SK-MEL-5 (cell line): Measurements from ENCODE around the gene CWC27. TPM values are rescaled to one million over a fixed set of nuclear protein-coding genes. Genes with fewer than 3 reads are reported as not detected.
"Not testable (repeated sequence)": the region's sequence is repeated elsewhere in the genome, so short reads cannot be mapped to it uniquely, and the experiment has no call there.

Source experiments
- DNase-seq: peaks from one replicate; pipeline ENCODE4 v3.0.0-alpha.2; 2016; ENCODE audit warnings: low read depth, low spot score
- in situ Hi-C: cut with HindIII; loops from 2 replicates; pipeline ENCODE4 v1.10.0; 2016; ENCODE audit warnings: low sequenced_read_pairs, high pct_unique_total_duplicates, low pct_unique_long_range_greater_than_20kb
- total RNA-seq: library from RNA; depleted of rRNA; stranded (reverse); fragments of >200 nt; shearing (Covaris generic); gene quantifications from 2 replicates; pipeline ENCODE4 v1.2.3, GENCODE V29; 2014

The CWC27 gene
- total RNA-seq, 1 experiment from 2014 or later = 11.1 TPM

- DNase-seq = no peak
- in situ Hi-C loops = no loop called here
Observed at GRCh38 chr5:64873441-64873840, 104.7 kb downstream of the CWC27 start.

- in situ Hi-C loops = no loop called here
Observed at GRCh38 chr5:64874753-64875152, 106.0 kb downstream of the CWC27 start.

DNA sequence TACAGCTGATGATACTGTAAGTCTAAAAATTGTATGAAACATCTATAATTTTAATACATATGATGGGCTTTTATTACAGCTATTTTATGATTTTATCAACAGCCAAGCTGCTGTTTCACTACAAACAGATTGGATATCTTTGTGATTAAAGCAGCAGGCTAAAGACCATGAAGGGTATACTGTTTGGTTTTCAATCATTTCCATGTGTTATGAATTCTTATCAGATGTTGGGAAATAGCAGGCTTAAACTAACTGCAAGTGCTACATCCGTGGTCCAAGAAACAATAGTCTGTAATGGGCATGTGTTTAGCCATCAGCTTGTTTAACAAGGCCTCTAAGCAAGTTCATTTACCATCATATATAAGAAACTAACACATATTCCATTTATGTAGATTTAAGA is 107.5 kb downstream of the CWC27 start:
- DNase-seq = no peak
- in situ Hi-C loops = no loop called here

More at GRCh38 chr5:64874753-64875152, 106.0 kb downstream of the CWC27 start:
- DNase-seq = no peak

- no peak for DNase-seq
- in situ Hi-C loops = no loop called here
Observed at GRCh38 chr5:64880821-64881220, 112.1 kb downstream of the CWC27 start.

GRCh38 chr5:64883912-64884311 is 115.2 kb downstream of the CWC27 start:
- DNase-seq = no peak
- in situ Hi-C loops = no loop called here

- in situ Hi-C loops = no loop called here
- DNase-seq = no peak
Observed at GRCh38 chr5:64884541-64884940, 115.8 kb downstream of the CWC27 start.

DNA sequence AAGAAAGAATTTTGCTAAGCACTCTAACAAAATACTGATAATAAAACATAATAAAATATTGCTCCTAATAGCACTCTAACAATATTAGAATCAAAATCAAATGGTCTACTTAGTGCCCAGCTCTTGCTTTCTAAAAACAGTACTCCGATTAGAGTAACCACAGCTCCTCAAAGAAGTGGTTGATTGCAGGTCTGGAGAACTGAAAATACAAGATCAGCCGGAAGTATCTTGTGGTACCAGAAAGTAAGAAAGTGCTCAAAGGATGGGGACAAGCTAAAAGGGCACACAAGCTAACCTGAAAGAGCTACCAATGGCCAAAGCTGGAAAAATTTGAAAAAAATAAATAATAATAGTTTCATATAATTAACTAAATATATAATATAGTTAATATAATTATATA is 119.2 kb downstream of the CWC27 start:
- DNase-seq = no peak
- in situ Hi-C loops = no loop called here

- DNase-seq = no peak
- in situ Hi-C loops = no loop called here
Observed at GRCh38 chr5:64895748-64896147, 127.0 kb downstream of the CWC27 start.

DNA sequence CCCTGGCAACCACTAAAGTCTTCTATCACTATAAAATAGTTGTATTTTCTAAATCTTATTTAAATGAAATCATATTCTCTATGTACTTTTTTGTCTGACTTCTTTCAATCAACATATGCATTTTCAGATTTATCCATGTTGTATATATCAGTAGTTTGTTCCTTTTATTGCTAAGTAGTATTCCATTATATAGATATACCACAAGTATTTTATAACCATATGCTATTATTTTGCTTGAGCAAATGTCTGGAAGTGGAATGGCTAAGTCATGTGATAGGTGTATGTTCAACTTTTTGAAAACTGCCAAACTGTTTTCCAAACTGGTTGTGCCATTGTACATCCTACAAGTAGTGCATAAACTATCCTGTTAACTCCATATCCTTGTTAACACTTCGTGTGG is 131.1 kb downstream of the CWC27 start:
- in situ Hi-C loops = no loop called here
- no peak for DNase-seq

DNA sequence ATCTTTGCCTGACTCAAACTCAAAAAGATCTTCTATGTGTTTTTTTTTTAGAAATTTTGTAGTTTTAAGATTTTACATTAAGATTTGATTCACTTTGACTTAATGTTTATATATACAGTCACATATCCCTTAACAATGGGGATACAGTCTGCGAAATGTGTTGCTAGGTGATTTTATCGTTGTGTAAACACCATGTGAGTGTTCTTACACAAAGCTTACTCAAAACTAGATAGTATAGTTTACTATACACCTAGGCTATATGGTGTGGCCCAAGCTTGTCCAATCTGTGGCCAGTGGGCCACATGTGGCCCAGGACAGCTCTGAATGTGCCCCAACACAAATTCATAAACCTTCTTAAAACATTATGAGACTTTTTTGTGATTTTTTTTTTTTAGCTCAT is 131.9 kb downstream of the CWC27 start:
- DNase-seq = peak; percentile 3
- in situ Hi-C loops = no loop called here

GRCh38 chr5:64907399-64907798 is 138.7 kb downstream of the CWC27 start:
- DNase-seq, in situ Hi-C loops: not testable (repeated sequence)

GRCh38 chr5:64914396-64914795 is 145.7 kb downstream of the CWC27 start:
- in situ Hi-C loops = no loop called here
- DNase-seq = no peak

DNA sequence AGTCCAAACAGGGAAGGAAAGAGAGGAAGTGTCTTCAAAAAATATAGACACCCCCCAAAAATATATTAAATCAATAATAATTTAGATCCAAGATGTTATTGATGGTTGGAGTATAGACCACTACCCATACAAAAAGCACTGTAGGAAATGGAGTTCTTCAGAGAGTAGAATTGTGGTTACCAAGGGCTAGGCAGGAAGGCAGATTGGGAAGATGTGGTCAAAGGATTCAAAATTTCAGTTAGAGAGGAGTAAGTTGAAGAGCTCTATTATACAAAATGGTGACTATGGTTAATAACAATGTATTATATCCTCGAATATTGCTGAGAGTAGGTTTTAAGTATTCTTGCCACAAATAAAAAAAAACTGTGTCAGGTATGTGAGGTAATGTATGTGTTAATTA is 149.4 kb downstream of the CWC27 start:
- in situ Hi-C loops = no loop called here
- no peak for DNase-seq

- no peak for DNase-seq
- in situ Hi-C loops = no loop called here
Observed at GRCh38 chr5:64921386-64921785, 152.7 kb downstream of the CWC27 start.

DNA sequence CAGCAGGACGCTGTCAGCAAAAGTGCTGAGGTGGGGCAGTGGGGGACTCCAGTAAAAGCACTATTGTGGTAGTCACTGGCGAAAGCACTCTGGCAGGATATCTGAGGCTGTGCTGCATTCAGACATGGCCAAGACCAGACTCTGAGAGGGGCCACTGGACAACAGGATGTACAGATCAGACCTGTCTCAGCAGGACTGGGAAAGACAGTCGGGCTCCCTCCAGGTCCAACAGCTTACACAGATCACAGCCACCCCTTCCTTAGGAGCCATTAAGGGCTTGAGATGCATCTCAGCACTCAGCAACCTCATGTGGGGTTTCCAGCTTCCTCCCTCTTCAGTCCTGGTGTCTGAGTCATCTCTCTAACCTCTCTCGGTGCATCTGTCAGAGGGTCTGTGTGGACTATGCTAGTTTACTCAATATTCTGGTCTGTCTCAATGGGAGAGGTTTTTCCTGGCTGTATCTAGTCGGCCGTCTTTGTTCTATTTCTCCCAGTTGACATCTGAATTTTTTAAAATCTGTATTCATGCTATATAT is 154.5 kb downstream of the CWC27 start:
- in situ Hi-C loops = no loop called here
- DNase-seq = no peak

GRCh38 chr5:64925123-64925522 is 156.4 kb downstream of the CWC27 start:
- in situ Hi-C loops = no loop called here
- DNase-seq = no peak

GRCh38 chr5:64929833-64930232 is 161.1 kb downstream of the CWC27 start:
- in situ Hi-C loops = no loop called here
- DNase-seq = no peak

- in situ Hi-C loops = no loop called here
- DNase-seq = peak; percentile 51
Observed at GRCh38 chr5:64930672-64931318, 162.1 kb downstream of the CWC27 start.

DNA sequence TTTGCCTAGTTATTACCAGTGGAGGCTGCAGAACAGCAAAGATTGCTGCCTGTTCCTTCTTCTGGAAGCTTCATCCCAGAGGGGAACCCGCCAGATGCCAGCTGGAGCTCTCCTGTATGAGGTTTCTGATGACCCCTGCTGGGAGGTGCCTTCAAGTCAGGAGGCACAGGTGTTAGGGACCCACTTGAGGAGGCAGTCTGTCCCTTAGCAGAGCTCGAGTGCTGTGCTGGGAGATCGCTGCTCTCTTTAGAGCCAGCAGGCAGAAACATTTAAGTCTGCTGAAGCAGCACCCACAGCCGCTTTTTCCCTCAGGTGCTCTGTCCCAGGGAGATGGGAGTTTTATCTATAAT is 170.7 kb downstream of the CWC27 start:
- in situ Hi-C loops, DNase-seq: not testable (repeated sequence)
